ENCODE data around the gene DNAJC1.

- no peak for TF ChIP-seq CTCF (IDR thresholded peaks at IDR 0.05)
- TF ChIP-seq ZFX (IDR thresholded peaks at IDR 0.05; ENCODE audit: borderline replicate concordance): no peak
Measured at GRCh38 chr10:21737106-21737505, 266.4 kb downstream of the DNAJC1 start.

Data from 22Rv1 (cell line).